Mesenchymal stem cell (in vitro differentiated cells and primary cell): Measurements from ENCODE around the gene DGKD.
A peak's percentile ranks its signal among the peaks of the same experiment; 100 is the strongest.

Source experiments
- DNase-seq: peaks from one replicate; pipeline ENCODE4 v3.0.0-alpha.2; 2013
- H2AFZ ChIP-seq: one replicate; pipeline ENCODE4 v1.6.1; 2013; ENCODE audit warnings: low read depth, mild to moderate bottlenecking, control low read depth, inconsistent platforms, low read length, moderate library complexity
- H2AK5ac ChIP-seq: 2 replicates; pipeline ENCODE4 v1.6.1; 2013; ENCODE audit warnings: low read length, moderate library complexity, mild to moderate bottlenecking, inconsistent platforms; ENCODE audit not compliant: severe bottlenecking
- H2BK120ac ChIP-seq: one replicate; pipeline ENCODE4 v1.6.1; 2013; ENCODE audit warnings: low read depth, mild to moderate bottlenecking, inconsistent platforms, low read length, moderate library complexity
- H2BK12ac ChIP-seq, 2 experiments: one replicate each; pipeline ENCODE4 v1.6.1; 2013; ENCODE audit warnings: inconsistent platforms in 2 of 2, low read length in 2 of 2, mild to moderate bottlenecking in 2 of 2, moderate library complexity in 2 of 2, control low read depth in 1 of 2
- H2BK15ac ChIP-seq: one replicate; pipeline ENCODE4 v1.6.1; 2013; ENCODE audit warnings: mild to moderate bottlenecking, low read depth, inconsistent platforms; ENCODE audit not compliant: poor library complexity, severe bottlenecking
- H2BK5ac ChIP-seq: 2 replicates; pipeline ENCODE4 v1.6.1; 2013; ENCODE audit warnings: low read depth, mild to moderate bottlenecking, low read length, control low read depth, inconsistent platforms; ENCODE audit not compliant: poor library complexity, severe bottlenecking
- H3K14ac ChIP-seq, 2 experiments: one replicate each; pipeline ENCODE4 v1.6.1; 2013; ENCODE audit warnings: inconsistent platforms in 2 of 2, low read length in 2 of 2, control low read depth in 1 of 2, mild to moderate bottlenecking in 1 of 2, moderate library complexity in 1 of 2
- H3K18ac ChIP-seq, 2 experiments: one replicate each; pipeline ENCODE4 v1.6.1; 2013; ENCODE audit warnings: inconsistent platforms in 2 of 2, low read length in 2 of 2, control low read depth in 1 of 2, low read depth in 1 of 2, mild to moderate bottlenecking in 1 of 2
- H3K23ac ChIP-seq, 2 experiments: one replicate each; pipeline ENCODE4 v1.6.1; 2013; ENCODE audit warnings: inconsistent platforms in 2 of 2, low read length in 2 of 2, mild to moderate bottlenecking in 2 of 2, moderate library complexity in 2 of 2, control low read depth in 1 of 2
- H3K27ac ChIP-seq: 2 replicates; pipeline ENCODE4 v1.5.1; 2013; ENCODE audit warnings: mild to moderate bottlenecking, moderate library complexity, low read length, control low read depth, inconsistent platforms; ENCODE audit not compliant: poor library complexity, severe bottlenecking
- H3K27me3 ChIP-seq, 2 experiments: 2 replicates each; pipeline versions ENCODE4 v1.6.1 to v1.7.0; 2013; ENCODE audit warnings: low read length in 2 of 2, mild to moderate bottlenecking in 2 of 2, moderate library complexity in 2 of 2, control low read depth in 1 of 2, inconsistent platforms in 1 of 2; ENCODE audit not compliant: control insufficient read depth in 1 of 2, insufficient read depth in 1 of 2
- H3K36me3 ChIP-seq, 2 experiments: 2 replicates each; pipeline versions ENCODE4 v1.6.1 to v1.7.0; 2013; ENCODE audit warnings: low read length in 2 of 2, control low read depth in 1 of 2, inconsistent platforms in 1 of 2, low read depth in 1 of 2, mild to moderate bottlenecking in 1 of 2; ENCODE audit not compliant: insufficient read depth in 2 of 2, control insufficient read depth in 1 of 2
- H3K4ac ChIP-seq, 2 experiments: one replicate each; pipeline ENCODE4 v1.6.1; 2013; ENCODE audit warnings: inconsistent platforms in 2 of 2, low read length in 2 of 2, mild to moderate bottlenecking in 2 of 2, moderate library complexity in 2 of 2, control low read depth in 1 of 2, low read depth in 1 of 2
- H3K4me1 ChIP-seq: 2 replicates; pipeline ENCODE4 v1.6.1; 2013; ENCODE audit warnings: low read depth, low read length, control low read depth; ENCODE audit not compliant: control insufficient read depth, insufficient read depth
- H3K4me2 ChIP-seq: 2 replicates; pipeline ENCODE4 v1.6.1; 2013; ENCODE audit warnings: low read length, mild to moderate bottlenecking, inconsistent platforms; ENCODE audit not compliant: poor library complexity, severe bottlenecking
- H3K4me3 ChIP-seq, 2 experiments: 2 replicates each; pipeline versions ENCODE4 v1.5.1 to v1.7.0; 2013; ENCODE audit warnings: low read length in 2 of 2, mild to moderate bottlenecking in 2 of 2, control low read depth in 1 of 2, low read depth in 1 of 2; ENCODE audit not compliant: insufficient read depth in 1 of 2
- H3K79me1 ChIP-seq: replicated peaks from 2 replicates; pipeline ENCODE4 v1.6.1; 2013; ENCODE audit warnings: mild to moderate bottlenecking, control low read depth, low read length, inconsistent platforms; ENCODE audit not compliant: poor library complexity, severe bottlenecking
- H3K9ac ChIP-seq: 2 replicates; pipeline ENCODE4 v1.7.0; 2013; ENCODE audit warnings: mild to moderate bottlenecking, low read length, moderate library complexity
- H3K9me3 ChIP-seq: 2 replicates; pipeline ENCODE4 v1.7.0; 2013; ENCODE audit warnings: mild to moderate bottlenecking, low read length; ENCODE audit not compliant: control insufficient read depth
- H4K8ac ChIP-seq: one replicate; pipeline ENCODE4 v1.6.1; 2013; ENCODE audit warnings: inconsistent platforms, mild to moderate bottlenecking, low read length, moderate library complexity
- H4K91ac ChIP-seq: one replicate; pipeline ENCODE4 v1.6.1; 2013; ENCODE audit warnings: mild to moderate bottlenecking, low read length, inconsistent platforms
- WGBS: methylation state at CpG from one replicate; pipeline ENCODE4 v1.1.7; 2013; ENCODE audit warnings: mixed read lengths; 5-methylcytosine and 5-hydroxymethylcytosine counted together

The DGKD gene

GRCh38 chr2:233486778-233487552 is 132.7 kb downstream of the DGKD start:
- Histone ChIP-seq H3K14ac (no peak overlapping the region), H3K23ac (no peak overlapping the region), H3K79me1 (peaks cover 2% of the 10 kb centered on the region), H3K4me1 (peaks cover 23% of the 10 kb centered on the region), H2BK15ac (no peak overlapping the region), H2AK5ac (peak overlapping the region; percentile 70), H4K8ac (no peak overlapping the region), H3K36me3 (peaks cover 36 to 79% of the 10 kb centered on the region in 2 experiments), H3K9me3 (no peaks in the 10 kb centered on the region), H3K4ac (peak overlapping the region in 1 of 2 experiments; percentile 3), H3K27ac (peak overlapping the region; percentile 94), H2AFZ (no peak overlapping the region), H3K4me2 (no peak overlapping the region), H3K4me3 (no peak overlapping the region), H3K18ac (peak overlapping the region; percentile 23 to 84), H3K27me3 (no peaks in the 10 kb centered on the region), H3K9ac (peak overlapping the region; percentile 40), H2BK12ac (peak overlapping the region in 1 of 2 experiments; percentile 51), H4K91ac (no peak overlapping the region), H2BK120ac (no peak overlapping the region), H2BK5ac (peak overlapping the region; percentile 96)
- peak; percentile 58 for DNase-seq
- 21% methylated on average over 3 of the region's 4 CpGs for WGBS

DNA sequence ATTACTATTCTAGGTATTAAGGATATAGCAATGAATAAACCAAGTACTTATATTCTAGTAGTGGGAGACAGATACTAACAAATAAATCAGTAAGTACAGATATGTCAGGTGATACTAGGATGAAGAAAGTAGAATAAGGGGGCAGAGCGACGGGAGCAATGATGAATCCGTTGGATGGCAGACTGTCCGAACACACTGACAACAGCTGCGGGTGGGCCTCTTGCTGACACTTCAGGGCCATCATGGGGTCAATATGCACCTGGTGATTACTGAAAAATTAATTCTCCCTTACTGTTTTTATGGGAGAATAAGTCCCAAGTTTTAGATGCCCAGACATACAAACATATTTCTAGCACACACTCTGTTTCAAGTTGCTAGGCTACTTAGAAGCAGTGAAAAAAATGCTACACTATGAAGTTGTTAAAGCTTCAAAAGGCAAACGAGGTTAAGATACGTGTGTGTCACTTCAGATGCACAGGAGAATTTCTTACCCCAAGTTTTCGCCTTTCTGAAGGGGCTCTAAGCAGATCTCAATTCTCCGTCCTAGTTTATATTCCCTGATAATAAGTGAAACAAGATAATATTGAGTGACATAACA is 133.6 kb downstream of the DGKD start:
- Histone ChIP-seq H3K4me2 (no peak overlapping the region), H2AFZ (no peak overlapping the region), H3K27me3 (no peaks in the 10 kb centered on the region), H3K4me1 (peaks cover 19% of the 10 kb centered on the region), H2BK5ac (peak overlapping the region; percentile 81), H3K14ac (no peak overlapping the region), H3K23ac (no peak overlapping the region), H4K91ac (no peak overlapping the region), H3K27ac (peak overlapping the region; percentile 94), H3K9ac (peak overlapping the region; percentile 40), H3K4me3 (no peak overlapping the region), H2AK5ac (peak overlapping the region; percentile 88), H2BK12ac (no peak overlapping the region), H2BK120ac (no peak overlapping the region), H3K79me1 (peaks cover 2% of the 10 kb centered on the region), H4K8ac (no peak overlapping the region), H3K9me3 (no peaks in the 10 kb centered on the region), H2BK15ac (no peak overlapping the region), H3K18ac (no peak overlapping the region), H3K36me3 (peaks cover 33 to 79% of the 10 kb centered on the region in 2 experiments), H3K4ac (no peak overlapping the region)
- peak; percentile 12 for DNase-seq
- WGBS, result 86% methylated on average over 7 of the region's 9 CpGs

- no peak overlapping the region for H3K4ac ChIP-seq
- H2BK12ac ChIP-seq, result no peak overlapping the region
- no peak overlapping the region for H3K9ac ChIP-seq
- H2BK15ac ChIP-seq, result no peak overlapping the region
- H2AK5ac ChIP-seq, result peak overlapping the region; percentile 15
- no peak overlapping the region for H3K4me3 ChIP-seq
- no peaks in the 10 kb centered on the region for H3K27me3 ChIP-seq
- no peak for DNase-seq
- H3K4me1 ChIP-seq, result peaks cover 19% of the 10 kb centered on the region
- H3K27ac ChIP-seq, result peak overlapping the region; percentile 17
- no peak overlapping the region for H4K91ac ChIP-seq
- no peak overlapping the region for H3K23ac ChIP-seq
- H3K79me1 ChIP-seq, result peaks cover 2% of the 10 kb centered on the region
- H3K4me2 ChIP-seq, result no peak overlapping the region
- H3K14ac ChIP-seq, result no peak overlapping the region
- no peaks in the 10 kb centered on the region for H3K9me3 ChIP-seq
- no peak overlapping the region for H2AFZ ChIP-seq
- no peak overlapping the region for H2BK5ac ChIP-seq
- no peak overlapping the region for H4K8ac ChIP-seq
- no peak overlapping the region for H3K18ac ChIP-seq
- H3K36me3 ChIP-seq, result peaks cover 30 to 79% of the 10 kb centered on the region in 2 experiments
- H2BK120ac ChIP-seq, result no peak overlapping the region
- 93% methylated on average over 10 of the region's 10 CpGs for WGBS
Observed at GRCh38 chr2:233489143-233489542, 134.8 kb downstream of the DGKD start.

DNA sequence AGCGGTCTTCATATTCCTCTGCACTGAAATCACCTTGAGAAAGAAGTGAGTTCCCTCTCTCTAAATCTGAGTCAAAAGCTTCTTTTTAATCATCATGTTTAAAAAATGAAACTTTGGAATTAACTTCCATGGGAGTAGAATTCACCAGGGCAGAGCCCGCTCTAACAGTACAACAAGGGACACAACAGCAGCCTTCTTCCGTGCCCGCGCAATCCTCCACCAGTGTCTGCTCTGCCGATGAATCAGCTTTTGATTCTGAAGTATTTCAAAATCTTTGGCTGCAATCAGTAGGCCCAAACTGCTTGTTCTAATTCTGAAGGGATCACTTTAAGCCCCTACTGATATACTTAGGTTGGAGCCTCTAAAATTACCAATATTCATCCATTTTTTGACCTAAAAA is 135.4 kb downstream of the DGKD start:
- Histone ChIP-seq H3K4me3 (no peak overlapping the region), H3K23ac (no peak overlapping the region), H2AFZ (no peak overlapping the region), H3K9ac (no peak overlapping the region), H4K8ac (no peak overlapping the region), H3K36me3 (peaks cover 27 to 79% of the 10 kb centered on the region in 2 experiments), H3K14ac (no peak overlapping the region), H2BK120ac (no peak overlapping the region), H2BK15ac (no peak overlapping the region), H3K27me3 (no peaks in the 10 kb centered on the region), H3K18ac (no peak overlapping the region), H3K79me1 (peaks cover 2% of the 10 kb centered on the region), H4K91ac (no peak overlapping the region), H3K4me2 (no peak overlapping the region), H3K9me3 (no peaks in the 10 kb centered on the region), H3K4ac (no peak overlapping the region), H2BK12ac (no peak overlapping the region), H2BK5ac (no peak overlapping the region), H3K4me1 (peaks cover 19% of the 10 kb centered on the region), H3K27ac (no peak overlapping the region), H2AK5ac (peak overlapping the region; percentile 49)
- DNase-seq, result peak; percentile 19
- 94% methylated on average over 6 of the region's 6 CpGs for WGBS
